ENCODE data around the gene TPP2.
A peak's percentile ranks its signal among the peaks of the same experiment; 100 is the strongest.

TPP2 gene

GRCh38 chr13:102721800-102722231, 125.0 kb downstream of the TPP2 start:
- Histone ChIP-seq H3K27ac (no peak overlapping the region), H3K27me3 (replicated peaks) (no peaks in the 10 kb centered on the region), H3K36me3 (replicated peaks) (no peaks in the 10 kb centered on the region), H3K4me3 (ENCODE audit: low read depth, low read length) (no peak overlapping the region)
- no peak for DNase-seq
- TF ChIP-seq CTCF (IDR thresholded peaks at IDR 0.05; ENCODE audit: low read depth, low read length, missing control alignments), result no peak
- in situ Hi-C loops (cut with HindIII; ENCODE audit: low pct_ligation_motif_present, low sequenced_read_pairs), result no loop called here

GRCh38 chr13:102724923-102725322, 128.1 kb downstream of the TPP2 start:
- no peak overlapping the region for H3K4me3 ChIP-seq (ENCODE audit: low read depth, low read length)
- no peaks in the 10 kb centered on the region for H3K36me3 ChIP-seq (replicated peaks)
- no peak overlapping the region for H3K27ac ChIP-seq
- H3K27me3 ChIP-seq (replicated peaks), result no peaks in the 10 kb centered on the region
- DNase-seq, result peak; percentile 54
- TF ChIP-seq CTCF (IDR thresholded peaks at IDR 0.05; ENCODE audit: low read depth, low read length, missing control alignments), result peak; percentile 63
- in situ Hi-C loops (cut with HindIII; ENCODE audit: low pct_ligation_motif_present, low sequenced_read_pairs), result no loop called here

GRCh38 chr13:102726430-102726829, 129.6 kb downstream of the TPP2 start:
- no peak for DNase-seq
- in situ Hi-C loops (cut with HindIII; ENCODE audit: low pct_ligation_motif_present, low sequenced_read_pairs), result no loop called here
- H3K4me3 ChIP-seq (ENCODE audit: low read depth, low read length), result no peak overlapping the region
- no peak for TF ChIP-seq CTCF (IDR thresholded peaks at IDR 0.05; ENCODE audit: low read depth, low read length, missing control alignments)
- H3K27ac ChIP-seq, result no peak overlapping the region
- no peaks in the 10 kb centered on the region for H3K27me3 ChIP-seq (replicated peaks)
- H3K36me3 ChIP-seq (replicated peaks), result no peaks in the 10 kb centered on the region
